Renal pelvis (tissue), 4 donors: ENCODE measurements around the gene ZHX3. TPM values are rescaled to one million over a fixed set of nuclear protein-coding genes. Genes with fewer than 3 reads are reported as not detected.
A peak's percentile ranks its signal among the peaks of the same experiment; 100 is the strongest.

ENCODE experiments used
- DNase-seq: peaks from one replicate; pipeline ENCODE4 v3.0.0-alpha.2; 2013
- polyA plus RNA-seq, 3 donors: library from polyadenylated mRNA; unstranded; fragments of 120-200 nt; gene quantifications; one replicate each; pipeline ENCODE4 v1.2.1, GENCODE V29; 2013; ENCODE audit not compliant: insufficient read length in 3 of 3

The ZHX3 gene
- polyA plus RNA-seq, 3 donors = 21.3 to 26.9 (median 25.5) TPM

DNA sequence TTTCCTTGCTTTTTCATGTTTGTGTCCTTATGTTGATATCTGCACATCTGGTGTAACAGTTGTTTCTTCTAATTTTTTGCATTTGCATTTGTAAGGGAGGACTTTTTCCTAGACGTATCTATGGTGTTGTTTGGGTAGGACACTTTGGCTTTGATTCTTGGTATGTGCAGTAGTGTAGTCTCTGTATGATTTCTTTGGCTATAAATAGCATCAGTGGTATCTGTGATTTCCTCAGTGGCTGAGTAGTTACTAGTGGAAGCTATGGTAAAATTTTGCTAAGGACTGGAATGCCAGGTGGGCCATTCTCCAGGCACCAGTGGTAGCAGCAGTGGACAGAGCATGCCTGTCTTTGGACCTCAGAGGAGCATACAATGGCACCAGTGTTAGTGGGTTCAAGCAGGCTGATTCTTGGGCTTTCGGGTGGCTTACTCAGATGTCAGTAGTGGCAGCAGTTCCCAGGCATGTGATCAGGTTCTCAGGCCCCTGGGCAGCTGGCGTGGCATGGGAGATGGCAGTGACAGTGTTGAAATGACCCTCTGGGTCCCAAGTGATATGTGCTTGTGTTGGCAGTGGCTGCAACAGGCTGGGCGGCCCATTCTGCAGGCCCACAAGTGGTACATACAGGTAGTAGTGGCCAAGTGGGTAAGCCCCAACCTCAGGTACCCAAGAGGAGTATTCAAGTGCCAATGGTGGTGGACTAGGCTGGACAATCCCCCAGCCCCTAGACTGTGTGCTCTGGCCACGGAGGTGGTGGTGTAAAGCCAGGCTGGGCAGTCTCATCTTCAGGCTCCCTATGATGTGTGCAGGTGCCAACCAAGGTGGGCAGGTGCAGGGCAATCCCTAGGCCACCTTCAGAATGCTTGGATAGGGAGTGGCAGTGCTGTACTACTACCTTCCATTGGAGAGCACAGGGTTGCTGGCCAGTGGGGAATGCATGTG lies 125.7 kb downstream of the ZHX3 start:
- no peak for DNase-seq

GRCh38 chr20:41187668-41188067 lies 129.9 kb downstream of the ZHX3 start:
- DNase-seq = no peak

DNA sequence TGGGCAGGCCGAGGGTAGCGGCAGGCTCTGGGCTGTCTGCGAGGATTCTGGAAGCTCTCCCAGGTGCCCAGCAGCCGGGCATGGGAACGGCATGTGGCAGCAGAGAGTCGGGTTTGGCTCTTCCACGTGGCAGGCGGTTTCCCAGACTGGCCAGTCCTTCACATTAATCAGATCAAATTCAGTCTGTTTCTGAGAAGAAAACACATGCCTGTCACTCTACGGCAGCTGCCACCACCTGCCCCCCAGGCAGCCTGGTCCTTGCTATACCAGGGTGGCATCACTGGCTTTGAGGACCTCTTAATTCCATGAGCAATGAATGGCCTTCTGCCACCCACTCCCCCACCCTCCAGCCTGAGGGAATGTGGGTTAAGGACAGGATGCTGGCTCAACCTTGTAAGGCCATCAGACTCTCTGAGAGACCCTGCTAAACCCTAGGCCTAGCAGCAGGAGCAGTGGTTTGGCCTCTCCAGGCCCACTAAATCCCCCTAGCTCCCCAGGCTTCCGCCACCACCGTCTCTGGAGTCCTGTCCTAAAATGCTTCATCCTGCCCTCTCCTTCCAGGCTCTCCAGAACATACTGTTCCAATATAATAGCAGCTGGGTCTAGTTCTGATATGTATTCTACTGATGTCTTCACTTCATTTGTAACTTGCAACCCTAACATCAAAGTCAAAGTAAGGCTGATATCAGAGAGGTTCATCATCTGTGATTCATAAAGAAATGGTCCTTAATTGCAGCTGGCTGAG lies 132.3 kb downstream of the ZHX3 start:
- no peak for DNase-seq

- no peak for DNase-seq
Observed at GRCh38 chr20:41183831-41184230, 133.7 kb downstream of the ZHX3 start.

DNA sequence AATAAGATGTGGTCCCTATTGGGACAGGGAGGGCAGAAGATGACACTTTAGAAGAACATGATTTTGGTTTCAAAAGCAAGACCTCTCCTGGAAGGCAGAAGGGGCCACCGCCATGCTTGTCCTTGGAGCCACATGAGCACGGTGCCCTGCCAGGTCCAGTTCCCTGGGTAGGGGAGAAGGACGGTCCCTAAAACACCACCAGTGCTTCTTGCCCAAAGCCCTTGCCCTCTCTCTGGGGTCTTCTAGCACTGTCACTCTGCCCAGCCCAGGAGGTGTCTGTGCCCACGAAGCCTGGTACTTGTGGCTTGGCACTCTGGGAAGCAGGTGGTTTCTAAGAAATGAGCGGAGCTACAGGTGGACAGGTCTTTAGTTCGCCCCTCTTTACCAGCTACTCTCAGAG lies 134.1 kb downstream of the ZHX3 start:
- DNase-seq = no peak

GRCh38 chr20:41182296-41183212 lies 135.0 kb downstream of the ZHX3 start:
- no peak for DNase-seq

GRCh38 chr20:41181567-41181966 lies 136.0 kb downstream of the ZHX3 start:
- DNase-seq = no peak

- no peak for DNase-seq
Observed at GRCh38 chr20:41180599-41181333, 136.8 kb downstream of the ZHX3 start.

- DNase-seq = no peak
Observed at GRCh38 chr20:41179961-41180360, 137.6 kb downstream of the ZHX3 start.

DNA sequence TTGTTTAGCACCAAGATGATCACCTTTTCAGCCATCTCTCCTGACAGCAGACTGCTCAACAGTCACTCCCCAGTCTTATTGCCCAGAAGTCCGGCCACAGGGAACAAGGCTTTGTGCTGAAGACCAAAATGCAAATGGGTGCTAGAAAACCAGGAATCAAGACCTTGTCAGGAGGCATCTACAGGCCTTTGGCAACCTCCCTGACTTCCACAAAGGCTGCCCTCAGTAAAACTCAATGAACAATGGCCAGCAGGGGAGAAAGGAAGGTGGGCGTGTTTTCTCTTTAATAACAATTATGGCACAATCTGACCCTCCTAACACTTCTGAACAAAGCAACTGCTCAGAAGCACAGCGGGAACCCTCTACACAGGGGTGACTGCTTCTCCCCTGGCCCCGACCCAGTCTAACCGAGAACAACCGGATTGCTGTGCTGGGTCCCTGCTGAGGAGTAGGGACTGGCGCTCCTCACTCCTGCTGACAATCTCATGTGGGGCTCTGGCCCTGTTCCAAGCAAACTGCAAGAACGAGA lies 138.6 kb downstream of the ZHX3 start:
- DNase-seq = no peak

GRCh38 chr20:41178495-41178894 lies 139.0 kb downstream of the ZHX3 start:
- no peak for DNase-seq

DNA sequence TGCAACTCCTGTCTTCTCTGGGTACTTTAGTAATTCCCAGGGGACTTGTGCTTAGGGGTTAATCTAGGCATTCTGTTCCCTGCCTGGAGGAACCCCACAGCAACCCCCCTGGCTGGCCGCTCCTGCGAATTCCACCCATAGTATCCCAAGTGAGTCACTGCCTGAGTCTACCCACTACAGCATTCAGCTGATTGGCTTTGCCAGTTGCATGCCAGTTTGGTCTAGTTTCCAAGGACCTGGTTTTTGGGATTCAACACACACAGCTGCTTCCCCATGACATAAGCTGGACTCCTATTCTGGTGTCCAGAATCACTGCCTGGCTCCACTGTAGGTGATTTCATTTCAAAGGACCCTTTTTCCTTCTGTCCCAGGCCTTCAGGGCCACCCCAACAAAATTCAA lies 139.9 kb downstream of the ZHX3 start:
- DNase-seq = no peak

- no peak for DNase-seq
Observed at GRCh38 chr20:41176711-41177552, 140.6 kb downstream of the ZHX3 start.

GRCh38 chr20:41175727-41176330 lies 141.7 kb downstream of the ZHX3 start:
- DNase-seq = no peak

DNA sequence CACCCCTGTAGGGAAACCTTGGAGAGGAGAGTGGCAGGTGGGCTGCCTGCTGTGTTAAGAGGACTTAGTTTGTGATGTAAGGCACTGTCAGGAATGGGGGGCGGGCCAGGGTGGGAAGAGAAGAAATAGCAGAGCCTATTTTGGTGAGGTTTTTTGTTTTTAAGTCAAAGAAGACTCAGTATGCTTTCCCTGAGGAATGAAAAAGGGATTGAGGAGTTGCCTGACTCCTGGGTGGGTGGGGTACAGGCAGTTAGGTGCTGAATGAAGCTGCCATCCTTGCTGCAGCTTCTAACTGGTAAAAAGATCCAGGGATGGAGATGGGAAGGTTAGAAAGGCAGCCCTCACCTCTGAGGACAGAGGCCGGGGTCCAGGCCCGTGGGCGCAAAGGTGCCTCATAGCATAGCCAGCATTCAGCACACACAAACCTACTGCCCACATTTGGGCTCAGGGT lies 142.3 kb downstream of the ZHX3 start:
- DNase-seq = no peak

DNA sequence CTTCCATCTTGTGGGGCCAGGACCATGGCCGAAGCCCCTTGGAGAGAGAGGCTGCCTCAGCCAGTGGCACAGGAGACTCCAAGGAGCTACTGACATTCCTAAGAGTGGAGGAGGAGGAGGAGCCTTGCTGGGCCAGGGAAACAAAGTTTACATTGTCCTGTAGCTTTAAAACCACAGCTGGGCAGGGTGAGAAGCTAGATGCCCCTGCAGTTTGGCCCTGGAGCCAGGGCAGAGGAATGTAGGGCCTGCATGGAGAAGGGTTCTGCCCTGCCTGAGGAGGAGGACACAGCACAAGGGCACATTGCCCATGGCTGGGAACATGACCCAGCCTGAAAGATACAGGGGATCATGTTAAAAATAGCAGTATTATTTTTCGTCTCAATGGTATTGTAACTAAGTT lies 142.7 kb downstream of the ZHX3 start:
- no peak for DNase-seq

- no peak for DNase-seq
Observed at GRCh38 chr20:41174373-41174772, 143.2 kb downstream of the ZHX3 start.

- no peak for DNase-seq
Observed at GRCh38 chr20:41173791-41174341, 143.7 kb downstream of the ZHX3 start.

DNA sequence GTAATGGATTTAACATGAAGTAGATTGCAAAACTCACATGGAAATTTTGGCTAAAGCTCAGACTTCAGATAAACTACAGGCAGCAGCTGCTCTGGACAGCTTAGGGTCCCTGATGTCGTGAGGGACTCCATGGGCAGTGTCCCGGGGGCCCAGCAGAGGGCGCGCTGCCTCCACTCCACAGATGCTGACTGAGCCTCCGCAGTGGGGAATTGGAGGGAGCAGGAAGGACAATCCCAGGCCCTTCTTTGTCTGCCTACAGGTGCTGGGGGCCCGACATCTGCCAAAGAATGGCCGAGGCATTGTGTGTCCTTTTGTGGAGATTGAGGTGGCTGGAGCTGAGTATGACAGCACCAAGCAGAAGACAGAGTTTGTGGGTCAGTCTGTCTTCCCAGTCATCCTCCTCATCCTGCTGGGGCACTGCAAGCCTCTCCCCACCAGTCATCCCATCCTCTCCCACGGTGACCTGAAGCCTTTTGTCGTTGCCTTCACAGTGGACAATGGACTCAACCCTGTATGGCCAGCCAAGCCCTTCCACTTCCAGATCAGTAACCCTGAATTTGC lies 144.3 kb downstream of the ZHX3 start:
- peak; percentile 66 for DNase-seq
